ENCODE data around the gene POU6F2.

- no peak for TF ChIP-seq CTCF (IDR thresholded peaks at IDR 0.05; ENCODE audit: low read length)
- TF ChIP-seq EZH2phosphoT487 (IDR thresholded peaks at IDR 0.05; ENCODE audit: low read length): no peak
- TF ChIP-seq EZH2 (optimal IDR thresholded peaks at IDR 0.05; ENCODE audit: low read depth, low read length): no peak
These were observed 39.7 kb upstream of the POU6F2 start for GRCh38 chr7:38938001-38938485.
